ENCODE data around the gene ERBB4.

ERBB4 gene

GRCh38 chr2:211798868-211799267, 739.7 kb downstream of the ERBB4 start:
- H3K4me2 ChIP-seq (ENCODE audit: low read length) = no peak overlapping the region
- no peak overlapping the region for H3K4me3 ChIP-seq (ENCODE audit: low read length)
- H3K4me1 ChIP-seq (ENCODE audit: control insufficient read depth, low read length) = no peaks in the 10 kb centered on the region
- no peaks in the 10 kb centered on the region for H3K27me3 ChIP-seq (ENCODE audit: control insufficient read depth, low read length)
- no peaks in the 10 kb centered on the region for H3K36me3 ChIP-seq (ENCODE audit: control insufficient read depth, low read length)
- no peaks in the 10 kb centered on the region for H3K9me2 ChIP-seq (replicated peaks; ENCODE audit: control insufficient read depth, low read length)
- TF ChIP-seq, protein P1, sequence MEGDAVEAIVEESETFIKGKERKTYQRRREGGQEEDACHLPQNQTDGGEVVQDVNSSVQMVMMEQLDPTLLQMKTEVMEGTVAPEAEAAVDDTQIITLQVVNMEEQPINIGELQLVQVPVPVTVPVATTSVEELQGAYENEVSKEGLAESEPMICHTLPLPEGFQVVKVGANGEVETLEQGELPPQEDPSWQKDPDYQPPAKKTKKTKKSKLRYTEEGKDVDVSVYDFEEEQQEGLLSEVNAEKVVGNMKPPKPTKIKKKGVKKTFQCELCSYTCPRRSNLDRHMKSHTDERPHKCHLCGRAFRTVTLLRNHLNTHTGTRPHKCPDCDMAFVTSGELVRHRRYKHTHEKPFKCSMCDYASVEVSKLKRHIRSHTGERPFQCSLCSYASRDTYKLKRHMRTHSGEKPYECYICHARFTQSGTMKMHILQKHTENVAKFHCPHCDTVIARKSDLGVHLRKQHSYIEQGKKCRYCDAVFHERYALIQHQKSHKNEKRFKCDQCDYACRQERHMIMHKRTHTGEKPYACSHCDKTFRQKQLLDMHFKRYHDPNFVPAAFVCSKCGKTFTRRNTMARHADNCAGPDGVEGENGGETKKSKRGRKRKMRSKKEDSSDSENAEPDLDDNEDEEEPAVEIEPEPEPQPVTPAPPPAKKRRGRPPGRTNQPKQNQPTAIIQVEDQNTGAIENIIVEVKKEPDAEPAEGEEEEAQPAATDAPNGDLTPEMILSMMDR (IDR thresholded peaks at IDR 0.05; ENCODE audit: low read depth, low read length, poor library complexity, severe bottlenecking) = no peak
- no peak for TF ChIP-seq EZH2phosphoT487 (IDR thresholded peaks at IDR 0.05; ENCODE audit: borderline replicate concordance, low read length)
- no peaks in the 10 kb centered on the region for H3F3A ChIP-seq (ENCODE audit: control insufficient read depth, insufficient read depth)
- no peaks in the 10 kb centered on the region for H3K79me2 ChIP-seq (ENCODE audit: control insufficient read depth, low read length)
- H4K20me1 ChIP-seq (ENCODE audit: control insufficient read depth, insufficient read depth, low read depth, low read length) = no peaks in the 10 kb centered on the region
- H3K9me3 ChIP-seq (ENCODE audit: control insufficient read depth, insufficient read depth, low read length) = no peaks in the 10 kb centered on the region
- H3K27ac ChIP-seq (ENCODE audit: low read depth, low read length) = no peak overlapping the region

GRCh38 chr2:211793690-211794089, 744.9 kb downstream of the ERBB4 start:
- TF ChIP-seq, protein P1 (IDR thresholded peaks at IDR 0.05; ENCODE audit: low read depth, low read length, poor library complexity, severe bottlenecking) = no peak
- TF ChIP-seq EZH2phosphoT487 (IDR thresholded peaks at IDR 0.05; ENCODE audit: borderline replicate concordance, low read length) = no peak
- Histone ChIP-seq H3K9me3 (ENCODE audit: control insufficient read depth, insufficient read depth, low read length) (no peaks in the 10 kb centered on the region), H3K4me3 (ENCODE audit: low read length) (no peak overlapping the region), H3K27ac (ENCODE audit: low read depth, low read length) (no peak overlapping the region), H3K79me2 (ENCODE audit: control insufficient read depth, low read length) (no peaks in the 10 kb centered on the region), H3F3A (ENCODE audit: control insufficient read depth, insufficient read depth) (no peaks in the 10 kb centered on the region), H3K4me2 (ENCODE audit: low read length) (no peak overlapping the region), H4K20me1 (ENCODE audit: control insufficient read depth, insufficient read depth, low read depth, low read length) (no peaks in the 10 kb centered on the region), H3K36me3 (ENCODE audit: control insufficient read depth, low read length) (no peaks in the 10 kb centered on the region), H3K4me1 (ENCODE audit: control insufficient read depth, low read length) (no peaks in the 10 kb centered on the region), H3K9me2 (replicated peaks; ENCODE audit: control insufficient read depth, low read length) (no peaks in the 10 kb centered on the region), H3K27me3 (ENCODE audit: control insufficient read depth, low read length) (no peaks in the 10 kb centered on the region)

DNA sequence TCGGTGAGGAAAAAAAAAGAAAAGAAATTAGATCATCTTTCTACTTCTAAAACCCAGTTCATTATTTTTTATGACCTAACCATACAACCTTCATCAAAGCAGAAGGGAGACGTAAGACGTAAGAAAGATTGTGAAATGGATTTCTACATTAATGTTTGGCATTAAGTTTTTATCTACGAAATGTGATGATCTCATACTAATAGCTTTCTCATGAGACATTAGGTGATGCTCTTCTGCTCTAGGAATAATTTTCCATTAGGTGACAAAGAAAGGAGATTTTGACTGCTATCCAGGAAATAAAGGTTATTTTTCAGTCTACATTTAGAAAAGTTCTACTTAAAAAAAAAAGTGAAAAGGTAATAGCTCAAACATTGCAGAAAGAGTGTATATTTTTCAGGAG, 748.6 kb downstream of the ERBB4 start:
- Histone ChIP-seq H3K36me3 (ENCODE audit: control insufficient read depth, low read length) (no peaks in the 10 kb centered on the region), H3K9me3 (ENCODE audit: control insufficient read depth, insufficient read depth, low read length) (no peaks in the 10 kb centered on the region), H3K79me2 (ENCODE audit: control insufficient read depth, low read length) (no peaks in the 10 kb centered on the region), H3K4me2 (ENCODE audit: low read length) (no peak overlapping the region), H3K4me3 (ENCODE audit: low read length) (no peak overlapping the region), H4K20me1 (ENCODE audit: control insufficient read depth, insufficient read depth, low read depth, low read length) (no peaks in the 10 kb centered on the region), H3K9me2 (replicated peaks; ENCODE audit: control insufficient read depth, low read length) (no peaks in the 10 kb centered on the region), H3K27ac (ENCODE audit: low read depth, low read length) (no peak overlapping the region), H3K27me3 (ENCODE audit: control insufficient read depth, low read length) (no peaks in the 10 kb centered on the region), H3K4me1 (ENCODE audit: control insufficient read depth, low read length) (no peaks in the 10 kb centered on the region), H3F3A (ENCODE audit: control insufficient read depth, insufficient read depth) (no peaks in the 10 kb centered on the region)
- no peak for TF ChIP-seq EZH2phosphoT487 (IDR thresholded peaks at IDR 0.05; ENCODE audit: borderline replicate concordance, low read length)
- TF ChIP-seq, protein P1 (IDR thresholded peaks at IDR 0.05; ENCODE audit: low read depth, low read length, poor library complexity, severe bottlenecking) = no peak

GRCh38 chr2:211766689-211767088, 771.9 kb downstream of the ERBB4 start:
- no peak overlapping the region for H3K4me3 ChIP-seq (ENCODE audit: low read length)
- H3K27ac ChIP-seq (ENCODE audit: low read depth, low read length) = no peak overlapping the region
- no peaks in the 10 kb centered on the region for H3K9me2 ChIP-seq (replicated peaks; ENCODE audit: control insufficient read depth, low read length)
- H3K4me2 ChIP-seq (ENCODE audit: low read length) = no peak overlapping the region
- H4K20me1 ChIP-seq (ENCODE audit: control insufficient read depth, insufficient read depth, low read depth, low read length) = no peaks in the 10 kb centered on the region
- no peaks in the 10 kb centered on the region for H3K36me3 ChIP-seq (ENCODE audit: control insufficient read depth, low read length)
- no peaks in the 10 kb centered on the region for H3F3A ChIP-seq (ENCODE audit: control insufficient read depth, insufficient read depth)
- no peaks in the 10 kb centered on the region for H3K79me2 ChIP-seq (ENCODE audit: control insufficient read depth, low read length)
- no peaks in the 10 kb centered on the region for H3K4me1 ChIP-seq (ENCODE audit: control insufficient read depth, low read length)
- H3K9me3 ChIP-seq (ENCODE audit: control insufficient read depth, insufficient read depth, low read length) = no peaks in the 10 kb centered on the region
- H3K27me3 ChIP-seq (ENCODE audit: control insufficient read depth, low read length) = no peaks in the 10 kb centered on the region
- TF ChIP-seq EZH2phosphoT487 (IDR thresholded peaks at IDR 0.05; ENCODE audit: borderline replicate concordance, low read length) = no peak
- TF ChIP-seq, protein P1 (IDR thresholded peaks at IDR 0.05; ENCODE audit: low read depth, low read length, poor library complexity, severe bottlenecking) = no peak

Measured in DOHH2 (cell line).